ENCODE data around the gene TECPR2.

The TECPR2 gene

GRCh38 chr14:102479107-102479506, 116.4 kb downstream of the TECPR2 start:
- no peak for FAIRE-seq

- no peak for FAIRE-seq
These were observed 117.0 kb downstream of the TECPR2 start for GRCh38 chr14:102479777-102480176.

GRCh38 chr14:102481371-102481770, 118.6 kb downstream of the TECPR2 start:
- no peak for FAIRE-seq

GRCh38 chr14:102481791-102482238, 119.1 kb downstream of the TECPR2 start:
- FAIRE-seq = no peak

- no peak for FAIRE-seq
These were observed 121.6 kb downstream of the TECPR2 start for GRCh38 chr14:102484316-102484715.

GRCh38 chr14:102485693-102486512, 123.2 kb downstream of the TECPR2 start:
- no peak for FAIRE-seq

- no peak for FAIRE-seq
These were observed 123.9 kb downstream of the TECPR2 start for GRCh38 chr14:102486513-102487203.

- FAIRE-seq = no peak
These were observed 124.5 kb downstream of the TECPR2 start for GRCh38 chr14:102487204-102487577.

- FAIRE-seq = no peak
These were observed 127.7 kb downstream of the TECPR2 start for GRCh38 chr14:102490456-102490855.

GRCh38 chr14:102491366-102491765, 128.6 kb downstream of the TECPR2 start:
- no peak for FAIRE-seq

GRCh38 chr14:102491786-102492530, 129.2 kb downstream of the TECPR2 start:
- no peak for FAIRE-seq

- no peak for FAIRE-seq
These were observed 129.8 kb downstream of the TECPR2 start for GRCh38 chr14:102492531-102492910.

- no peak for FAIRE-seq
These were observed 130.4 kb downstream of the TECPR2 start for GRCh38 chr14:102493096-102493495.

GRCh38 chr14:102493585-102493984, 130.8 kb downstream of the TECPR2 start:
- no peak for FAIRE-seq

- no peak for FAIRE-seq
These were observed 133.0 kb downstream of the TECPR2 start for GRCh38 chr14:102495491-102496330.

- no peak for FAIRE-seq
These were observed 133.6 kb downstream of the TECPR2 start for GRCh38 chr14:102496331-102496691.

- no peak for FAIRE-seq
These were observed 134.4 kb downstream of the TECPR2 start for GRCh38 chr14:102496958-102497744.

- FAIRE-seq = no peak
These were observed 135.4 kb downstream of the TECPR2 start for GRCh38 chr14:102497998-102498677.

GRCh38 chr14:102498678-102499265, 136.0 kb downstream of the TECPR2 start:
- no peak for FAIRE-seq

- FAIRE-seq = no peak
These were observed 136.8 kb downstream of the TECPR2 start for GRCh38 chr14:102499401-102500157.
